ENCODE measurements around the gene MIPOL1.

DNA sequence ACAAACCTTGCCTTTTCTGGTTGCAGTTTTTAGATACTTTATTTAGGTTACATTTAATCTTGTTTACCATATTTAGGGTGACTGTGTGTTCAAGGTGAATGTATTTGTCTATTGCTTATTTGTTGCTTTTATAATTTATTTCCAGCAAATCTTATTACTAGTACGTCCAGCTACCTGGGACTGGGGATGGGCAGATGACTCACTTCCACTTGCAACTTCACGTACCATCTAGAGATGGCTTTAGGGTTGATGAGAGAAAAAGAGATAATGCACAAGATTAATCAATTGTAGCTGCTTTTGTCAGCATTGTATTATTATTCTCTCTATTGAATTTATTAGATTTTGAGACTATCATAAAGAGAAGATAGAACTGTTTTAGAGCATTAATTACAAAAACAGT is 5.1 kb downstream of the MIPOL1 start:
- TF ChIP-seq, protein P1, sequence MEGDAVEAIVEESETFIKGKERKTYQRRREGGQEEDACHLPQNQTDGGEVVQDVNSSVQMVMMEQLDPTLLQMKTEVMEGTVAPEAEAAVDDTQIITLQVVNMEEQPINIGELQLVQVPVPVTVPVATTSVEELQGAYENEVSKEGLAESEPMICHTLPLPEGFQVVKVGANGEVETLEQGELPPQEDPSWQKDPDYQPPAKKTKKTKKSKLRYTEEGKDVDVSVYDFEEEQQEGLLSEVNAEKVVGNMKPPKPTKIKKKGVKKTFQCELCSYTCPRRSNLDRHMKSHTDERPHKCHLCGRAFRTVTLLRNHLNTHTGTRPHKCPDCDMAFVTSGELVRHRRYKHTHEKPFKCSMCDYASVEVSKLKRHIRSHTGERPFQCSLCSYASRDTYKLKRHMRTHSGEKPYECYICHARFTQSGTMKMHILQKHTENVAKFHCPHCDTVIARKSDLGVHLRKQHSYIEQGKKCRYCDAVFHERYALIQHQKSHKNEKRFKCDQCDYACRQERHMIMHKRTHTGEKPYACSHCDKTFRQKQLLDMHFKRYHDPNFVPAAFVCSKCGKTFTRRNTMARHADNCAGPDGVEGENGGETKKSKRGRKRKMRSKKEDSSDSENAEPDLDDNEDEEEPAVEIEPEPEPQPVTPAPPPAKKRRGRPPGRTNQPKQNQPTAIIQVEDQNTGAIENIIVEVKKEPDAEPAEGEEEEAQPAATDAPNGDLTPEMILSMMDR (IDR thresholded peaks at IDR 0.05; ENCODE audit: low read depth, low read length): no peak
- TF ChIP-seq POLR2A (IDR thresholded peaks at IDR 0.05; ENCODE audit: extremely low read depth, insufficient read length): no peak
